HTR-8/SVneo (cell line): ENCODE results near the gene SSB.
A peak's percentile ranks its signal among the peaks of the same experiment; 100 is the strongest.
"Not testable (repeated sequence)": the region's sequence is repeated elsewhere in the genome, so short reads cannot be mapped to it uniquely, and the experiment has no call there.

ENCODE experiments used
- DNase-seq: peaks from one replicate; pipeline ENCODE4 v3.0.0; 2011; ENCODE audit warnings: low spot score, mixed read lengths; ENCODE audit not compliant: insufficient read length
- FAIRE-seq: peaks from 2 replicates; lab custom pipeline; 2011; peaks lifted over from hg19 to GRCh38; lab: Jason Lieb, UNC

The SSB gene

DNA sequence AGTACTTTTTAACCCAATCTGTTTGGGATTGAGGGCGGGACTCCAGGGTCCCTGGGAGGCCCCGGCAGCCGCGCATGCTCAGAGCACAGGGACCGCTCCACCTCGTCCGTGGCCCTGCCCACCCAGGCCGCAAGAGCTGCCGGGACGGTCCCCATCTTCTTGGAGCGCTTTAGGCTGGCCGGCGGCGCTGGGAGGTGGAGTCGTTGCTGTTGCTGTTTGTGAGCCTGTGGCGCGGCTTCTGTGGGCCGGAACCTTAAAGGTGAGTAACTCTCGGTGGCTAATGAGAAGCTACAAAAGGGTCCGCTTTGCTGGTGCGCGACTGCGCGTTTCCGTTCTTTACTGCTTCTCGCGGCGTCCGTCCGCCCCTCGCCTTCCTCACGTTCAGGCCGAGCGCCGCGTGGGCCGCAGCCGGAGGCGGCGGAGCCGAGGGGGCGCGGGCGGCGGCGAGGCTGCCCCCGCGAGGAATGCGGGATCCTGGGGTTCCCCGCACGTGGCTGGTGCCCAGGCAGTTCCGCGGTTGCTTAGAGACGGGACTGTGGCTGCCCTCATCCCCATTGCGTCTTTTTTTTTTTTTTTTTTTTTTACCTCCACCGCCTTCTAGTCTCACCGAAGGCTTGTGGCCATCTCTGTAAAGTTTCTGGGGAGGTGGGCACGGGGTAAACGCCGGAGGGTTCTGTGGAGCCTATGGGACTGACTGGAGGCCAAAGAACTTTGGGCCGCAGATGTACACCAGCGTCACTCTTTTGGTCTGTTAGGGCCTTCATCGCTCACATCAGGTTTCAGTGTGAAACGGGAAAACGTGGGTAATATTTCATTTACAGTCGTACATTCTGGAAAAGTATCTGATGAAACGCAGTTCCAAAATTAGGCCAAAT is at the start of gene SSB:
TSS of gene SSB (plus strand) at position 154 of the 875 bp plus-strand sequence. CDS start 2,090 bp downstream, outside the sequence.
- FAIRE-seq: peak; percentile 33

DNA sequence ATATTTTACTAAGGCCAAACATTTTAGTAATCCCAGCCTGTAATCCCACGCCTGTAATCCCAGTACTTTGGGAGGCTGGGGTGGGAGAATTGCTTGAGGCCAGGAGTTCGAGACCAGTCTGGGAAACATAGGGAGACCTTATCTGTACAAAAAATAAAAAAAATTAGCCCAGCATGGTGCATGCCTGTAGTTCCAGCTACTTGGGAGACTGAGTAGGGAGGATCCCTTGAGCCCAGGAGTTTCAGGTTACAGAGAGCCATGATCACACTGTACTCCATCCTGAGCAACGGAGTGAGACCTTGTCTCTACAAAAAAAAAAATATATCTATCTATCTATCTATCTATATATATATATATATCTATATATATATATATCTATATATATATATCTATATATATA is 45.9 kb upstream of the SSB start:
- no peak for FAIRE-seq
- DNase-seq: no peak

More for the DNA sequence above, at the start of gene SSB:
- peak; percentile 98 for DNase-seq

DNA sequence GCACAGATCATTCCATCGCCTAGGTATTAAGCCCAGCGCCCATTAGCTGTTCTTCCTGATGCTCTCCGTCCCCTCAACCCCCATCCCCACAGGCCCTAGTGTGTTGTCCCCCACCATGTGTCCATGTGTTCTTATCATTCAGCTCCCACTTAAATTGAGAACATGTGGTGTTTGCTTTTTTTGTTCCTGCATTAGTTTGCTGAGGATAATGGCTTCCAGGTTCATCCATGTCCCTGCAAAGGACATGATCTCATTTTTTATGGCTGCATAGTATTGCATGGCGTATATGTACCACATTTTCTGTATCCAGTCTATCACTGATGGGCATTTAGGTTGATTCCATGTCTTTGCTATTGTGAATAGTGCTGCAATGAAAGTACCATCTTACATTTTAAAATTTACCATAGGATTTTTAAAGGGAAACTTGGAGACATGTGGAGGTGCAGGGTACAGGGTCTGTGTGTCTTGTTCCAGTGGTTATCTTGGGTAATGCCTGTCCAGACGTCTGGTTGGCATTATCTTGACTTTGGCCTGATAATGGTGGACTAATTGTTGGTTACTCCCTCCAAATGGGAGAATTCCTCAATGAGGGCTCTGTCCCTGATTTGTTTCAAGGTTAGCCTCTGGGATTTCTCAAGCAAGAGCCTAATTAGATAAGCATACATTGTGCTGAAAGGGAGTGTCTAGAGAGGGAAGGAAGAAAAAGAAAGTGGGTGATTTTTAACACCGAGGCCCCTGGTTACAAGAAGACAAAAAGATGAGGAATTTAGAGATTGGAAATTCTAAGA is 43.4 kb upstream of the SSB start:
- FAIRE-seq (no peak), DNase-seq (no peak)

DNA sequence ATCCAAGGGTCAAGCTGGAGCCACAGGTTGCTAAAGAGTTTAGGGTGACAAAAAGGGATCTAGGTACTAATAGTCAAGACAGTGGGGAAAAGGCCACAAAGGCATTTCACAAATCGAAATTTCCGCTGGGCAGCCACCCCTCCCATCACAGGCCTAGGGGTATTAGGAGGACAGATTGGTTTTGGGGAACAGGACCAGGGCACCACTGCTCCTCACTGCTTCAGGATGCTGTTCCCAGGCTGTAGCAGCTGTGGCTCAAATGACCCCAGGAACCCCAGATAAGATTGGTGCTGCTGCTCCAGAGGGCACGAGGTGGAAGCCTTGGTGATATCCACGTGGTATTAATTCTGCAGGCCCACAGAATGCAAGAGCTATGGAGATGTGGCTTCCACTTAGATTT is 42.3 kb upstream of the SSB start:
- DNase-seq (no peak), FAIRE-seq (no peak)

DNA sequence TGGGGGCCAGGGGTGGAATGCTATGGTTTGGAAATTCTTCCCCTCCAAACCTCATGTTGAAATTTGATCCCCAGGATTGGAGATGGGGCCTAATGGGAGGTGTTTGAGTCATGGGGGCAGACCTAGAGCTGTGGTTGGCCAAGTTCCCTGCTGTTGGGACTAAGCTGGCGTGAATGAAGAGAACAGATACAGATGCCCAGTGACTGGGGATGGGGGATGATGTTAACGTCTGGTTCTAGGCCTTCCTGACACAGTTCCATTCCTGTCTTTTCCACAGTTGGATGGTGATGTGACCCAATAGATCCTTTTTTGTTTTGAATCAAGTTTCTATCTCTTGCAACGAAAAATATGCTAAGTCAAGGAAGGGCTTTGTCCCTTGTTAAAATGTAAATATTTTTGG is 41.3 kb upstream of the SSB start:
- DNase-seq (no peak), FAIRE-seq (no peak)

DNA sequence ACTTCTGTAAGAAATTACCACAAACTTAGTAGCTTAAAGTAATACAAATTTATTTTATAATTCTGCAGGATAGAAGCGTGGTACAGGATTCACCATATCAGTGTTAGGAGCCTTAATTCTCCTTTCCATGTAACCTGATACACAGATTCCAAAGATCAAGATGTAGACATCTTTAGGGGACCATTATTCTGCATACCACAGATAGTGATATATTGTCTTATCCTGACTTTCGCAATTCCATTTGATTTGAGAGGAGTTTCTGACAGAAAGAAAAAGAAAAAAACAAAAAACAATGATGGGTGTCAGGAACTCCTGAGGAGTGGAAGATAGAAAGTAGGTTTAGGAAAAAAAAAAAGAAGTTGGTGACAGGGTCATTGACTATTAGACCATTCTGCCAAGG is 40.9 kb upstream of the SSB start:
- no peak for DNase-seq
- no peak for FAIRE-seq

DNA sequence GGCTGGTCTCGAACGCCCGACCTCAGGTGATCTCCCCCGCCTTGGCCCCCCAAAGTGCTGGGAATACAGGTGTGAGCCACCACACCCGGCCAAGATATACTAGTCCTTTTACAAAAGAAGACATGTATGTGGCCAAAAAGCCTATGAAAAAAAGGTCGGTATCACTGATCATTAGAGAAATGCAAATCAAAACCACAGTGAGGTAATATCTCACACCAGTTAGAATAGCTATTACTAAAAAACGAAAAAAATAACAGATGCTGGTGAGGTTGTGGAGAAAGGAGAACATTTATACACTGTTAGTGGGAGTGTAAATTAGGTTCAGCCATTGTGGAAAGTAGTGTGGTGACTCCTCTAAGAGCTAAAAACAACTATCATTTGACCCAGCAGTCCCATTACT is 38.7 kb upstream of the SSB start:
- no peak for FAIRE-seq
- DNase-seq: no peak

DNA sequence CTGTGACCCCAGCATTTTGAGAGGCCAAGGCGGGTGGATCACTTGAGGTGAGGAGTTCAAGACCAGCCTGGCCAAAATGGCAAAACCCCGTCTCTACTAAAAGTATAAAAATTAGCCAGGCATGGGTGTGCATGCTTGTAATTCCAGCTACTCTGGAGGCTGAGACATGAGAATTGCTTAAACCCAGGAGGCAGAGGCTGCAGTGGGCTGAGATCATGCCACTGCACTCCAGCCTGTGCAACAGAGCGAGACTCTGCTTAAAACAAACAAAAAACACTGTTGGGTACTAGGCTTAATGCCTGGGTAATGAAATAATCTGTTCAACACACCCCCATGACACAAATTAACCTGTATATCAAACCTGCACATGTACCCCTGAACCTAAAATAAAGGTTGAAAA is 37.9 kb upstream of the SSB start:
- not testable (repeated sequence) for FAIRE-seq

DNA sequence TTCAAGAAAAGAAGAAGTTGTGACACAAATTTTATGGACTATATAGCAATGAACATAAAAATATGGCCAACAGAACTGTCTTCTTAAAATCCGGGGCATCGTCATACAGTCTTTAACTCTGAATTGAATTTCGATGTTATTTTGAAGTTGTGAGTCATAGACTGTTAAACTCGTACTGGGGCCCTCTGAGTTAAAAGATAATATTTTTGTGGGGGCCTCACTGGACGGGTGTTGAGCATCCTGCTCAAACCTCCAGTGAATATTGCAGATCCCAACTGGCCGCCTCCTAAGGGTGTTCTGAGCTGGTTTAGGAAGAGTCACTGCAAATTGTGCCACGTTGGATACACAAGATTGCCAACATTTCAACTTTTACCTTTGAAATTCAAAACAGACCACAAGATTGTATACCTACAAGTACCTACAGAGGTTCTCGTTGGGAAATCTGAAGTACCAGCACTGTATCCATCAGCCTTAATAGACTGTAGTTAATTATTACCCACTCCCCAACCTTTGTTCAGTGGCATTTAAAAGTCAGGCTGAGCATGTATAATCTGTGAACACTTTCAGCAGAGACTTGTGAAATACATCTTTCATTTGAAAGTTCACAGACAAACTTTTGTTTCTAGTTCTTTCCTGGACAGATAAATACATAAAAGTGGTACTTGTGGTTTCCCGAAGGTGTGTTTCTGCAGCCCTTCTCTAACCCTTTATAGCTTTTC is 37.3 kb upstream of the SSB start:
- DNase-seq: no peak
- FAIRE-seq: no peak

More for the DNA sequence above, 37.9 kb upstream of the SSB start:
- not testable (repeated sequence) for DNase-seq

DNA sequence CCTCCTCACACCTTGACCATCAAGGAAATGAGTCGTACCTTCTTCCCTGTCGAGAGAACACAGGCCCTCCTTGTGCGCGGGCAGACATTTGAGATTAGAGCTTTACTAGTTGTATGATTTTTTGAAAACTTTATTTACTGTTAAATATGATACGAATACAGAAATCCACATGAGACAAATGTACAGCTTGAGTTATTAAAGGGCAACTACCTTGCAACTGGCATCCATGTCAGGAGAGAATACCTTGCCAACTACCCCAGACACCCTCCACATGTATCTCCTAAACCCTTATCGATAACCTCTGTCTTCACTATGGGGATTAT is 36.7 kb upstream of the SSB start:
- DNase-seq (no peak), FAIRE-seq (no peak)

DNA sequence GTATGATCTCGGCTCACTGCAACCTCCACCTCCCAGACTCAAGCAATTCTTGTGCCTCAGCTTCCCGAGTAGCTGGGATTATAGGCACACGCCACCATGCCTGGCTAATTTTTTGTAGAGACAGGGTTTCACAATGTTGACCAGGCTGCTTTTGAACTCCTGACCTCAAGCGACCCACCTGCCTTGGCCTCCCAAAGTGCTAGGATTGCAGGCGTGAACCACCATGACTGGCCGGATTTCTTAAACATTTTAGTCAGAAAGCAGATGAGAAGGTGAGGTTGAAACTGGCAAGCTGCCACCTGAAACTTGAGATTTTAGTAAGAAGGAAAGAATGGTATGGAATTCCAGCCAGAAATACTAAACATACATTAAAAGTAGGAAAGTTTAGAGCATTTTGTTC is 33.1 kb upstream of the SSB start:
- FAIRE-seq (no peak), DNase-seq (no peak)

DNA sequence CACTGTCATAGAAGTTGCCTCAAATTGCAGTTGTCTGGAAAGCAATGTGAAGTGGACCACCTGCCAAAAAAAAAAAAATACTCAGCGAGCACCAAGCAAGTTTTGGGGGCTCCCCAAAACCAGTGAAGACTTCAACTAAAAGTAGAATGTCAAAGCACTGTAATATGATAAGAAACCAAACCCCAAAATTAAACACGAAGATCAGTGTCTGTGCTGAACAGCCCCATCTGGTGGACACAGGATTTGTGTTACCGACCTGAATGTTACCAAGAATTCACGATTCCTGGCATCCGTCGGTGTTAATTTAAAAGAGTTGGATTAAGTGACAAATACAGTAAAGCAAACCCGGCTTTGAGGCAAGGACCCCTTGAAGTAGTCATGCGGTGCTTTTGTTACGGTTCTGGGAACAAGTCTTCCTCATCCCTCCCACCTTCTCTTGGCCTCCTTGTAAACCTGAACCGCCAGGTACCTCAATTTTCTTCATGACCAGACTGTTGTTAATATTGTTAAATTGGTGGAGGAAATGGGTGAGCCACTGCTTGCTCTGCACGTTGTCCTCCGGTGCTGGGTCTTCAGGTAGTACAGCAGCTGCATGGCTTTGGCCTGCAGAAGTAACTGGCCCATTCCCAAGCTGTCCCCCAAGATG is 31.3 kb upstream of the SSB start:
- FAIRE-seq: no peak

DNA sequence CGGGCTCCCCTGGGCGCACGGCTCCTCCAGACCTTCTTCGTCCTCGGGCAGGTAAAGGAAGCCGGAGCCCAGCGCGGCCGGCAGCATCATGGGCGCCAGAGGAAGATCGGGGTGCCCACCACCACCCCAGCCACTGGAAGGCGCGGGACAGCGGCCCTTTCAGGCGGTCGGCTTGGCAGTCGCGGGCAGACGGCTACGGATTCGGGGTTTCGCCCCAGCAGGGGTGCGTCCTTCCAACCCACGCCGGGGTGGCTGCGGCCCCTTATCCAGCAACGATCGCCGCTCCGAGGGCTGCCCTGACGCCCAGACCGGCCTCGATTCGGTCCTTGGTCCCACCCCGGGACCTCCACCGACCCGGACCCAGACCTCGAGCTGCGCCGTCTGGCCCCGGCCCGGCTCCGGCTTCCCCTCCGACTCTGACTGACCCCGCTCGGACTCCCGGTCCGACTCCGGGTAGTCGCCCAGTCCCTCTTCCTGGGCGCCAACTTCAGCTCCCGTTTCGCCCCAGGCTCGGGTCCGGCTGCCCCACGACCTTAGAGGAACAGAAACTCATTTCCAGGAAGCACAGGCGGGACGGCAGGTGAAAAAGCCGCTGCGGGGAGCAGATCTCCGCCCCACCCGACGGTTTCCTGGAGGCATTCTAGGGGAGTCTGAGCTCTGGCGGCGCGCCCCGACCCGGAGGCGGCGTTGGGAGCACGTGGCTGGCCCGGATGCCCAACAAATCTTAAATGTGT is 30.2 kb upstream of the SSB start:
- FAIRE-seq: no peak
- no peak for DNase-seq

More for the DNA sequence above, 31.3 kb upstream of the SSB start:
- DNase-seq: peak; percentile 57

DNA sequence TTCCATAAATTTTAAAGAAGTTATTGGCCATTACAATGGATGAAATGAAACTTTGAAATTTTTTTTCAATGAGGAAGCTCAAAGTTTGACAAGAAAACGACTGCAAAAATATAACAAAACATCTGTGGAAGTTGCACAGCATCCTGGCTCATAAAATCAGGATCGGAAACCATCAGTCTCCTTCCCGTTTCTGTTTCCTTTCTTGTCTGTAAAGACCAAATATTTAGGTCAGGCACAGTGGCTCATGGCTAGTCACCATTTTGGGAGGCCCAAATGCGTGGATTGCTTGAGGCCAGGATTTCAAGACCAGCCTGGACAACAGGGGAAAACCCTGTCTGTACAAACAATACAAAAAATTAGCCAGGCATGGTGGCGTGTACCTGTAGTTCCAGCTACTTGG is 27.6 kb upstream of the SSB start:
- no peak for DNase-seq
- FAIRE-seq: no peak

DNA sequence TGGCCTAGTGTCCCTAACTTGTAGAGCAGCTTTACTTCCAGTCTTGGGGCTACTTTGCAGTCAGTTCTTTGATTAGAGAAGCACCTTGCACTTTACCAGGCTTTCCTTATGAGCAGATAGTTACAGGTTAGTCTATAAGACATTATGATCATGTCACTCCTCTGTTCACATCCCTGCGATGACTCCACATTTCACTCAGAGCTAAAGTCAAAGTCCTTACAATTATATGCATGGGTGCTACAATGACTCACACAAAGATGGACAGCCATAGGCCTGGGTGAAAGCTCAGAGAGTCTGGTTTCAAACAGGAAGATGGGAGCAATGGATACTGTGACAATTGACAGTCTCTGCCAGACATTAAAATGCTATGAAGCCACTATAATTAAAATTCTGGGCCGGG is 27.1 kb upstream of the SSB start:
- FAIRE-seq: no peak
- DNase-seq: no peak

DNA sequence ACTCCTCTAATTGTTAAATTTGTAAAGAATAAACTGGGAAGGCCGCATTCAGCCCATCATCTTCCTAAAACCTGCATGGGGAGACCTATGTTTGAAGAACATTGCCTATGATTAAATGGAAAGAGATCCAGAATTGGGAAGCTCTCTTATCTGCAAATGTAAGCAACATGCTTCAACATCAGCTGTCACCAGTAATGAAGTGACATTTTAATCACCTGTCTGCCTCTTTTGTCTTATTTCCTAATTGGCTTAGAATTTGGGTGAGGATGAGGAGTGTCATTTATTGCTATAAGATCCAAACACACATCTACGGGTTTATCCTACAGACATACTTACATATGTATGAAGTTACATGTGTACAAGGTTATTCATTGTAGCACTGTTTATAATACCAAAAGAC is 26.0 kb upstream of the SSB start:
- DNase-seq (no peak), FAIRE-seq (no peak)

DNA sequence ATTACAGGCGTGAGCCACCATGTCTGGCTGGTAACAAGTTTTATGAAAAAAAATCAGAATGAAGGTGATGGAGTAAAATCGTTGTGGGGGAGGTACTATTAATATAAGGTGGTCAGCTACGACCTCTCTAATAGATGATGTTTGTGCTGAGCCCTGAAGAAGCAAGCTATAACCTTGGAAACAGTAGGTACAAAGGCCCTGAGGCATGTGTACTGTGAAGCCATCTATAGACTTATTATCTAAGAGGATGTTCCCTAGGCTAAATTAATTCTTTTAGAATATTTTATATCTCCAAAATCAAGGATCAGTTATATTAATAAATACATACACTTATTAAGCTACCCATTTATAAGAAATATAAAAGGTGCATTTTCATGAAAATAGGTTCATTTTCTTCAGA is 23.3 kb upstream of the SSB start:
- DNase-seq: no peak
- no peak for FAIRE-seq

DNA sequence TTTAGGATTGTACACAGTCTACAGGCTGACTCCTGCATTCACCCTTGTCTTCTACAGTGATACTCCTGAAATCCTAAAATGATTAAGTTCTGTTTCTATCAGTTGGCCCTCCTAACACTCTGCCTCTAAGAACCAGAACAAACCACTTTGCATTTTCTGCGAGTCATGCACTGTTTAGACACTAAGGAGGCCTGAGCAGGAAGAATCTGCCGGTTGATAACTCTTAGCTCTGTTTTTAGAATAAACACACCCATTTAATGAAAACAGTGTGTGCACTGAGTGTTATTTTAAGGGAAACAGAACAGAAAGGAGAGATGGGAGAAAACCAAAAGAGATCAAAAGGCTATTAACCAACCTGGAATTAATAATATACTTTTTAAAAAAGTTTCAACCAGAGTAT is 22.9 kb upstream of the SSB start:
- DNase-seq (no peak), FAIRE-seq (no peak)

DNA sequence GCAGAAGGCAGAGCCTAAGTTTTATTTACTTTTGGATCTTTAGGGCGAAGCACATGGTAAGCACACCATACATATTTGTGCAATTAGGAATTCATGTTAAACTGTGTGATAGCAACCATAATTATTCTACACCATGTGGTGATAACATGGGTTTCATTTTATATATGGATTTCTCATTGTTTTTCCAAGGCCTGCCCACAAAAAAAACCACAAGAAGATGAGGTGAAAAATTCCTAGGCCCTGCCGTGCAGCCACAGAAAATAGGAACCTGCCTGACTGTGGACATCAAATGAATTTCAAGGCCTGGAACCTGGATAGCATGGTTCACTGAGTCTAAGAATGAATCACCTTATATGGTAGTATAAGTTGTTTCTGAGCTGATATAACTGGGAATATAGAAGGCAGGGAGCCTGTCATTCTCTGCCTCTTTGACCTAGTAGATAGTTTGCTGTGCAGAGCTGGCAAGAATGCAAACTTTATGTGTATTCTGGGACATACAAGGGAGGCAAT is 22.4 kb upstream of the SSB start:
- FAIRE-seq: no peak
- no peak for DNase-seq

DNA sequence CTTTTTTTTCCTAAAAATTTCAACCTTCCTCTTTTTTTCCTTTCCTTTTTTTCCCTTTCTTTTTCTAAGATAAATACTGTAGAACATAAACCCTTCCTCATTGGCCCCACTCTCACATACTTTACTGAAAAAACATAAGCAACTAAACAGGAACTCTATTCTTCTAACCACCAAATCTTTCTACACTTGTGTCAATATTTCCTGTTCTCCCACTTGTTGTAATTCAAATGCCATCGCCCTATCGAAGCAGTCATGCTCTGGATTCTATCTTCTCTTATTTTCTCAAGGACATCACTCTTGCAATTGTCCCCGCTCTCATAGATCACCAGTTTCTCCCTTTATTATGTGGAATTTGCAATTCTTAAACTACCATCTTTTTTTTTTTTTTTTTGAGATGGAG is 20.2 kb upstream of the SSB start:
- FAIRE-seq (no peak), DNase-seq (no peak)
